Liver (tissue), 9 donors: ENCODE results near the gene SNX20. TPM values are rescaled to one million over a fixed set of nuclear protein-coding genes. Genes with fewer than 3 reads are reported as not detected.

Experiments
- DNase-seq: peaks from one replicate; pipeline ENCODE4 v3.0.0-alpha.2; 2017; ENCODE audit warnings: low spot score
- H3K27ac ChIP-seq, 2 donors: one replicate each; pipeline ENCODE4 v1.7.0; 2013; ENCODE audit warnings: inconsistent platforms in 2 of 2, low read length in 2 of 2, control low read depth in 1 of 2, low read depth in 1 of 2, mild to moderate bottlenecking in 1 of 2
- H3K27me3 ChIP-seq, 4 donors: one replicate each; pipeline versions ENCODE4 v1.6.1 to v1.7.0; 2013; ENCODE audit warnings: low read length in 3 of 4, inconsistent platforms in 1 of 4, mild to moderate bottlenecking in 1 of 4, moderate library complexity in 1 of 4; ENCODE audit not compliant: control insufficient read depth in 4 of 4, insufficient read depth in 4 of 4
- H3K36me3 ChIP-seq, 4 donors: one replicate each; pipeline versions ENCODE4 v1.6.1 to v1.7.0; 2013; ENCODE audit warnings: low read length in 3 of 4, mild to moderate bottlenecking in 3 of 4, low read depth in 1 of 4, moderate library complexity in 1 of 4; ENCODE audit not compliant: control insufficient read depth in 4 of 4, insufficient read depth in 3 of 4
- H3K4me1 ChIP-seq, 4 donors: one replicate each; pipeline versions ENCODE4 v1.6.1 to v1.7.0; 2013; ENCODE audit warnings: low read length in 3 of 4, mild to moderate bottlenecking in 3 of 4, moderate library complexity in 1 of 4; ENCODE audit not compliant: control insufficient read depth in 4 of 4, insufficient read depth in 4 of 4
- H3K4me3 ChIP-seq, 3 donors: one replicate each; pipeline versions ENCODE4 v1.6.1 to v1.7.0; 2013; ENCODE audit warnings: low read length in 3 of 3, control low read depth in 1 of 3, low read depth in 1 of 3, mild to moderate bottlenecking in 1 of 3
- H3K9ac ChIP-seq, 2 donors: one replicate each; pipeline ENCODE4 v1.7.0; 2013; ENCODE audit warnings: low read length in 2 of 2, mild to moderate bottlenecking in 2 of 2, moderate library complexity in 2 of 2, control low read depth in 1 of 2, low read depth in 1 of 2
- H3K9me3 ChIP-seq, 4 donors: one replicate each; pipeline versions ENCODE4 v1.6.1 to v1.7.0; 2013; ENCODE audit warnings: low read length in 3 of 4; ENCODE audit not compliant: control insufficient read depth in 4 of 4
- ATF3 ChIP-seq: IDR thresholded peaks from 2 replicates; pipeline ENCODE4 v1.6.1; 2016; ENCODE audit warnings: antibody characterized with exemption
- EGR1 ChIP-seq, 2 donors: IDR thresholded peaks; 2 replicates each; pipeline ENCODE4 v1.6.1; 2016 to 2018; ENCODE audit warnings: antibody characterized with exemption in 2 of 2, low read depth in 2 of 2
- FOXA1 ChIP-seq: IDR thresholded peaks from 2 replicates; pipeline ENCODE4 v1.6.1; 2016; ENCODE audit warnings: antibody characterized with exemption
- FOXA2 ChIP-seq: IDR thresholded peaks from 2 replicates; pipeline ENCODE4 v1.6.1; 2016; ENCODE audit warnings: antibody characterized with exemption
- HNF4A ChIP-seq, 2 donors: conservative IDR thresholded peaks; 2 replicates each; pipeline ENCODE4 v1.6.1; 2016; ENCODE audit warnings: antibody characterized with exemption in 2 of 2, mild to moderate bottlenecking in 2 of 2
- HNF4G ChIP-seq: IDR thresholded peaks from 2 replicates; pipeline ENCODE4 v1.6.1; 2016; ENCODE audit warnings: antibody characterized with exemption
- JUND ChIP-seq, 2 donors: IDR thresholded peaks; 2 replicates each; pipeline ENCODE4 v1.6.1; 2016; ENCODE audit warnings: antibody characterized with exemption in 2 of 2
- MAX ChIP-seq: IDR thresholded peaks from 2 replicates; pipeline ENCODE4 v1.6.1; 2016; ENCODE audit warnings: antibody characterized with exemption
- NR2F2 ChIP-seq: IDR thresholded peaks from 2 replicates; pipeline ENCODE4 v1.6.1; 2016; ENCODE audit warnings: antibody characterized with exemption
- RAD21 ChIP-seq, 2 donors: IDR thresholded peaks; 2 replicates each; pipeline ENCODE4 v1.6.1; 2016; ENCODE audit warnings: antibody characterized with exemption in 2 of 2, mild to moderate bottlenecking in 2 of 2
- RXRA ChIP-seq, 2 donors: IDR thresholded peaks; 2 replicates each; pipeline ENCODE4 v1.6.1; 2017 to 2018; ENCODE audit warnings: antibody characterized with exemption in 2 of 2, mild to moderate bottlenecking in 1 of 2
- SP1 ChIP-seq: IDR thresholded peaks from 2 replicates; pipeline ENCODE4 v1.6.1; 2018; ENCODE audit warnings: antibody characterized with exemption, mild to moderate bottlenecking
- YY1 ChIP-seq: IDR thresholded peaks from 2 replicates; pipeline ENCODE4 v1.6.1; 2016; ENCODE audit warnings: antibody characterized with exemption, mild to moderate bottlenecking
- ZBTB33 ChIP-seq: IDR thresholded peaks from 2 replicates; pipeline ENCODE4 v1.6.1; 2016; ENCODE audit warnings: antibody characterized with exemption
- WGBS: extraction: QIAGEN DNeasy Blood & Tissue Kit; methylation state at CpG from one replicate; pipeline ENCODE4 v1.1.7; 2013; 5-methylcytosine and 5-hydroxymethylcytosine counted together
- polyA plus RNA-seq, 2 donors: library from polyadenylated mRNA; stranded (reverse) in 1 of 2; unstranded in 1 of 2; fragments of 200-250 nt in 1 of 2; fragments of >200 nt in 1 of 2; fragmentation: Nextera tagmentation in 1 of 2; extraction: Ambion mirVana in 1 of 2; gene quantifications; one replicate each; pipeline versions ENCODE4 v1.2.1 to v1.2.3, GENCODE V29; 2013 to 2015
- total RNA-seq, 2 donors: library from RNA; depleted of rRNA; stranded (reverse); fragments of >200 nt; gene quantifications; one replicate each; pipeline ENCODE4 v1.2.3, GENCODE V29; 2014
- donor health status: healthy.
- donor health status: healthy.
- donor health status: healthy.
- donor health status: healthy.
- donor health status: healthy.

The SNX20 gene
- total and polyA plus RNA-seq, 4 donors: 0.40 to 3.5 (median 0.98) TPM

- Histone ChIP-seq H3K4me1 (no peaks in the 10 kb centered on the region), H3K27me3 (no peaks in the 10 kb centered on the region), H3K9me3 (no peaks in the 10 kb centered on the region), H3K27ac (no peak overlapping the region), H3K36me3 (no peaks in the 10 kb centered on the region), H3K9ac (no peak overlapping the region), H3K4me3 (no peak overlapping the region)
- 54% methylated on average over 4 of the region's 4 CpGs for WGBS
- TF ChIP-seq FOXA1: no peak
- no peak for TF ChIP-seq HNF4G
- TF ChIP-seq SP1: no peak
- TF ChIP-seq FOXA2: no peak
- TF ChIP-seq MAX: no peak
- no peak for TF ChIP-seq RAD21 (IDR thresholded peaks at IDR 0.05)
- TF ChIP-seq NR2F2: no peak
- DNase-seq: no peak
Measured at GRCh38 chr16:50626868-50627267, 54.2 kb downstream of the SNX20 start.

GRCh38 chr16:50625374-50625773, 55.7 kb downstream of the SNX20 start:
- no peaks in the 10 kb centered on the region for H3K36me3 ChIP-seq
- no peak for DNase-seq
- H3K4me3 ChIP-seq: no peak overlapping the region
- H3K4me1 ChIP-seq: peaks cover 2 to 8% (median 4%) of the 10 kb centered on the region in 4 donors
- 88% methylated on average over 12 of the region's 12 CpGs for WGBS
- no peak overlapping the region for H3K9ac ChIP-seq
- H3K9me3 ChIP-seq: no peaks in the 10 kb centered on the region
- H3K27me3 ChIP-seq: no peaks in the 10 kb centered on the region
- TF ChIP-seq JUND (IDR thresholded peaks at IDR 0.05) (no peak), NR2F2 (no peak), EGR1 (IDR thresholded peaks at IDR 0.05; ENCODE audit: low read depth in 2 of 2) (no peak), YY1 (no peak), HNF4A (conservative IDR thresholded peaks at IDR 0.05) (no peak)
- no peak overlapping the region for H3K27ac ChIP-seq

- WGBS: 84% methylated on average over 8 of the region's 8 CpGs
- Histone ChIP-seq H3K9me3 (no peaks in the 10 kb centered on the region), H3K4me3 (no peak overlapping the region), H3K9ac (no peak overlapping the region), H3K27me3 (no peaks in the 10 kb centered on the region), H3K27ac (no peak overlapping the region), H3K4me1 (peaks cover 2 to 8% (median 4%) of the 10 kb centered on the region in 4 donors), H3K36me3 (no peaks in the 10 kb centered on the region)
- TF ChIP-seq SP1 (no peak), ZBTB33 (no peak), FOXA2 (no peak), YY1 (no peak), RXRA (IDR thresholded peaks at IDR 0.05) (no peak), ATF3 (no peak), HNF4A (conservative IDR thresholded peaks at IDR 0.05) (no peak), MAX (no peak)
- DNase-seq: no peak
Measured at GRCh38 chr16:50624449-50624970, 56.6 kb downstream of the SNX20 start.
